WTC11 (cell line): ENCODE results near the gene CD80.

Experiments
- FOXJ3 ChIP-seq: sonication (generic); formaldehyde crosslinking; IDR thresholded peaks from 2 replicates; pipeline ENCODE4 v1.9.0; 2021; ENCODE audit warnings: missing genetic modification reagents, mild to moderate bottlenecking, borderline replicate concordance
- FOXK1 ChIP-seq: sonication (generic); formaldehyde crosslinking; IDR thresholded peaks from 2 replicates; pipeline ENCODE4 v1.8.0; 2022; ENCODE audit warnings: mild to moderate bottlenecking, moderate library complexity, missing genetic modification reagents
- NFE2L1 ChIP-seq: sonication (generic); formaldehyde crosslinking; IDR thresholded peaks from 2 replicates; pipeline ENCODE4 v1.8.1; 2023; ENCODE audit warnings: missing genetic modification reagents
- NR2C2 ChIP-seq: sonication (generic); formaldehyde crosslinking; IDR thresholded peaks from 2 replicates; pipeline ENCODE4 v1.8.0; 2022; ENCODE audit warnings: mild to moderate bottlenecking, missing genetic modification reagents
- ZNF138 ChIP-seq: sonication (generic); formaldehyde crosslinking; conservative IDR thresholded peaks from 2 replicates; pipeline ENCODE4 v1.8.1; 2022; ENCODE audit warnings: mild to moderate bottlenecking, moderate library complexity, missing genetic modification reagents
- TF ChIP-seq, protein P1 (sequence below): sonication (generic); formaldehyde crosslinking; IDR thresholded peaks from 2 replicates; pipeline ENCODE4 v1.8.0; 2023; ENCODE audit warnings: missing genetic modification reagents, mild to moderate bottlenecking, borderline replicate concordance
- TF ChIP-seq, protein P2 (sequence below): fragments of 200-600 bp; IDR thresholded peaks from 2 replicates; pipeline ENCODE4 v1.8.0; 2022; ENCODE audit warnings: antibody characterized with exemption
- TF ChIP-seq, protein P3 (sequence below): sonication (generic); formaldehyde crosslinking; IDR thresholded peaks from 2 replicates; pipeline ENCODE4 v1.8.1; 2023; ENCODE audit warnings: mild to moderate bottlenecking, missing genetic modification reagents, moderate library complexity
- TF ChIP-seq, protein P4 (sequence below): sonication (generic); formaldehyde crosslinking; IDR thresholded peaks from 2 replicates; pipeline ENCODE4 v1.8.1; 2022; ENCODE audit warnings: missing genetic modification reagents, borderline replicate concordance
- TF ChIP-seq, protein P5 (sequence below): sonication (generic); formaldehyde crosslinking; IDR thresholded peaks from 2 replicates; pipeline ENCODE4 v1.8.0; 2022; ENCODE audit warnings: mild to moderate bottlenecking, missing genetic modification reagents
- TF ChIP-seq, protein P6 (sequence below): sonication (generic); formaldehyde crosslinking; IDR thresholded peaks from 2 replicates; pipeline ENCODE4 v1.8.1; 2022; ENCODE audit warnings: low read depth, mild to moderate bottlenecking, moderate library complexity, missing genetic modification reagents, borderline replicate concordance

DNA sequence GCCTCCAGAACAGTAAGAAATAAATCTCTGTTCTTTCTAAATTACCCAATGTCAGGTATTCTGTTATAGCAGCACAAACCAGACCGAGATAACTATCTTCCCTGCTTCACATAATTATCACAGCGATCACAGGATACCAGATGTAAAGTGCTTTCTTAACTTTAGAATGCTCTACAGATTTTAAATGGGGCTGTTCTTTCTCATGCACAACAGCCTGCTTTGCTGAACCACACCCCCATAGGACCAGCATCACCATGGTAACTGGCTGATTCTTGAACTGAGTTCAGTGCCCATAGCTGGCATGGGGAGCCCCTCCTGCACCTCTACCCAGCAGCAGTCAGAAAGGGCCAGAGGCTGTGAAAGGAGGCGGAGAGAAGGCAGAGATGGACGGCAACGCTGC, 7.8 kb downstream of the CD80 start:
- TF ChIP-seq, protein P1, sequence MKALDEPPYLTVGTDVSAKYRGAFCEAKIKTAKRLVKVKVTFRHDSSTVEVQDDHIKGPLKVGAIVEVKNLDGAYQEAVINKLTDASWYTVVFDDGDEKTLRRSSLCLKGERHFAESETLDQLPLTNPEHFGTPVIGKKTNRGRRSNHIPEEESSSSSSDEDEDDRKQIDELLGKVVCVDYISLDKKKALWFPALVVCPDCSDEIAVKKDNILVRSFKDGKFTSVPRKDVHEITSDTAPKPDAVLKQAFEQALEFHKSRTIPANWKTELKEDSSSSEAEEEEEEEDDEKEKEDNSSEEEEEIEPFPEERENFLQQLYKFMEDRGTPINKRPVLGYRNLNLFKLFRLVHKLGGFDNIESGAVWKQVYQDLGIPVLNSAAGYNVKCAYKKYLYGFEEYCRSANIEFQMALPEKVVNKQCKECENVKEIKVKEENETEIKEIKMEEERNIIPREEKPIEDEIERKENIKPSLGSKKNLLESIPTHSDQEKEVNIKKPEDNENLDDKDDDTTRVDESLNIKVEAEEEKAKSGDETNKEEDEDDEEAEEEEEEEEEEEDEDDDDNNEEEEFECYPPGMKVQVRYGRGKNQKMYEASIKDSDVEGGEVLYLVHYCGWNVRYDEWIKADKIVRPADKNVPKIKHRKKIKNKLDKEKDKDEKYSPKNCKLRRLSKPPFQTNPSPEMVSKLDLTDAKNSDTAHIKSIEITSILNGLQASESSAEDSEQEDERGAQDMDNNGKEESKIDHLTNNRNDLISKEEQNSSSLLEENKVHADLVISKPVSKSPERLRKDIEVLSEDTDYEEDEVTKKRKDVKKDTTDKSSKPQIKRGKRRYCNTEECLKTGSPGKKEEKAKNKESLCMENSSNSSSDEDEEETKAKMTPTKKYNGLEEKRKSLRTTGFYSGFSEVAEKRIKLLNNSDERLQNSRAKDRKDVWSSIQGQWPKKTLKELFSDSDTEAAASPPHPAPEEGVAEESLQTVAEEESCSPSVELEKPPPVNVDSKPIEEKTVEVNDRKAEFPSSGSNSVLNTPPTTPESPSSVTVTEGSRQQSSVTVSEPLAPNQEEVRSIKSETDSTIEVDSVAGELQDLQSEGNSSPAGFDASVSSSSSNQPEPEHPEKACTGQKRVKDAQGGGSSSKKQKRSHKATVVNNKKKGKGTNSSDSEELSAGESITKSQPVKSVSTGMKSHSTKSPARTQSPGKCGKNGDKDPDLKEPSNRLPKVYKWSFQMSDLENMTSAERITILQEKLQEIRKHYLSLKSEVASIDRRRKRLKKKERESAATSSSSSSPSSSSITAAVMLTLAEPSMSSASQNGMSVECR (CRISPR knock-in tag), result no peak
- TF ChIP-seq, protein P2, sequence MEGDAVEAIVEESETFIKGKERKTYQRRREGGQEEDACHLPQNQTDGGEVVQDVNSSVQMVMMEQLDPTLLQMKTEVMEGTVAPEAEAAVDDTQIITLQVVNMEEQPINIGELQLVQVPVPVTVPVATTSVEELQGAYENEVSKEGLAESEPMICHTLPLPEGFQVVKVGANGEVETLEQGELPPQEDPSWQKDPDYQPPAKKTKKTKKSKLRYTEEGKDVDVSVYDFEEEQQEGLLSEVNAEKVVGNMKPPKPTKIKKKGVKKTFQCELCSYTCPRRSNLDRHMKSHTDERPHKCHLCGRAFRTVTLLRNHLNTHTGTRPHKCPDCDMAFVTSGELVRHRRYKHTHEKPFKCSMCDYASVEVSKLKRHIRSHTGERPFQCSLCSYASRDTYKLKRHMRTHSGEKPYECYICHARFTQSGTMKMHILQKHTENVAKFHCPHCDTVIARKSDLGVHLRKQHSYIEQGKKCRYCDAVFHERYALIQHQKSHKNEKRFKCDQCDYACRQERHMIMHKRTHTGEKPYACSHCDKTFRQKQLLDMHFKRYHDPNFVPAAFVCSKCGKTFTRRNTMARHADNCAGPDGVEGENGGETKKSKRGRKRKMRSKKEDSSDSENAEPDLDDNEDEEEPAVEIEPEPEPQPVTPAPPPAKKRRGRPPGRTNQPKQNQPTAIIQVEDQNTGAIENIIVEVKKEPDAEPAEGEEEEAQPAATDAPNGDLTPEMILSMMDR, result no peak
- TF ChIP-seq NR2C2 (CRISPR knock-in tag) (no peak), FOXK1 (CRISPR knock-in tag) (no peak), NFE2L1 (CRISPR knock-in tag) (no peak), ZNF138 (CRISPR knock-in tag) (no peak), FOXJ3 (CRISPR knock-in tag) (no peak)
- TF ChIP-seq, protein P3, sequence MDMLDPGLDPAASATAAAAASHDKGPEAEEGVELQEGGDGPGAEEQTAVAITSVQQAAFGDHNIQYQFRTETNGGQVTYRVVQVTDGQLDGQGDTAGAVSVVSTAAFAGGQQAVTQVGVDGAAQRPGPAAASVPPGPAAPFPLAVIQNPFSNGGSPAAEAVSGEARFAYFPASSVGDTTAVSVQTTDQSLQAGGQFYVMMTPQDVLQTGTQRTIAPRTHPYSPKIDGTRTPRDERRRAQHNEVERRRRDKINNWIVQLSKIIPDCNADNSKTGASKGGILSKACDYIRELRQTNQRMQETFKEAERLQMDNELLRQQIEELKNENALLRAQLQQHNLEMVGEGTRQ (CRISPR knock-in tag), result no peak
- TF ChIP-seq, protein P4, sequence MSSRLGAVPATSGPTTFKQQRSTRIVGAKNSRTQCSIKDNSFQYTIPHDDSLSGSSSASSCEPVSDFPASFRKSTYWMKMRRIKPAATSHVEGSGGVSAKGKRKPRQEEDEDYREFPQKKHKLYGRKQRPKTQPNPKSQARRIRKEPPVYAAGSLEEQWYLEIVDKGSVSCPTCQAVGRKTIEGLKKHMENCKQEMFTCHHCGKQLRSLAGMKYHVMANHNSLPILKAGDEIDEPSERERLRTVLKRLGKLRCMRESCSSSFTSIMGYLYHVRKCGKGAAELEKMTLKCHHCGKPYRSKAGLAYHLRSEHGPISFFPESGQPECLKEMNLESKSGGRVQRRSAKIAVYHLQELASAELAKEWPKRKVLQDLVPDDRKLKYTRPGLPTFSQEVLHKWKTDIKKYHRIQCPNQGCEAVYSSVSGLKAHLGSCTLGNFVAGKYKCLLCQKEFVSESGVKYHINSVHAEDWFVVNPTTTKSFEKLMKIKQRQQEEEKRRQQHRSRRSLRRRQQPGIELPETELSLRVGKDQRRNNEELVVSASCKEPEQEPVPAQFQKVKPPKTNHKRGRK (CRISPR knock-in tag), result no peak
- TF ChIP-seq, protein P5, sequence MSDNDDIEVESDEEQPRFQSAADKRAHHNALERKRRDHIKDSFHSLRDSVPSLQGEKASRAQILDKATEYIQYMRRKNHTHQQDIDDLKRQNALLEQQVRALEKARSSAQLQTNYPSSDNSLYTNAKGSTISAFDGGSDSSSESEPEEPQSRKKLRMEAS (CRISPR knock-in tag), result no peak
- TF ChIP-seq, protein P6, sequence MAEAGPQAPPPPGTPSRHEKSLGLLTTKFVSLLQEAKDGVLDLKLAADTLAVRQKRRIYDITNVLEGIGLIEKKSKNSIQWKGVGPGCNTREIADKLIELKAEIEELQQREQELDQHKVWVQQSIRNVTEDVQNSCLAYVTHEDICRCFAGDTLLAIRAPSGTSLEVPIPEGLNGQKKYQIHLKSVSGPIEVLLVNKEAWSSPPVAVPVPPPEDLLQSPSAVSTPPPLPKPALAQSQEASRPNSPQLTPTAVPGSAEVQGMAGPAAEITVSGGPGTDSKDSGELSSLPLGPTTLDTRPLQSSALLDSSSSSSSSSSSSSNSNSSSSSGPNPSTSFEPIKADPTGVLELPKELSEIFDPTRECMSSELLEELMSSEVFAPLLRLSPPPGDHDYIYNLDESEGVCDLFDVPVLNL, result no peak
